Muscle of leg (tissue), 11 donors: Measurements from ENCODE around the gene GPC1. TPM values are rescaled to one million over a fixed set of nuclear protein-coding genes. Genes with fewer than 3 reads are reported as not detected.

Experiments
- DNase-seq: peaks from one replicate; pipeline ENCODE4 v3.0.0; 2013
- H3K27ac ChIP-seq: one replicate; pipeline ENCODE4 v1.5.1; 2013; ENCODE audit warnings: mild to moderate bottlenecking, low read length, control low read depth
- H3K27me3 ChIP-seq: one replicate; pipeline ENCODE4 v1.6.1; 2013; ENCODE audit warnings: low read length; ENCODE audit not compliant: control insufficient read depth, insufficient read depth
- H3K36me3 ChIP-seq: one replicate; pipeline ENCODE4 v1.6.1; 2013; ENCODE audit warnings: low read length; ENCODE audit not compliant: control insufficient read depth, insufficient read depth
- H3K4me1 ChIP-seq: one replicate; pipeline ENCODE4 v1.6.1; 2013; ENCODE audit warnings: low read length; ENCODE audit not compliant: control insufficient read depth, insufficient read depth
- H3K4me3 ChIP-seq: one replicate; pipeline ENCODE4 v1.5.1; 2013; ENCODE audit warnings: low read length, control low read depth
- H3K9me3 ChIP-seq: replicated peaks from 2 replicates; pipeline ENCODE4 v1.6.1; 2013; ENCODE audit warnings: low read depth, low read length; ENCODE audit not compliant: control insufficient read depth
- WGBS: methylation state at CpG from one replicate; pipeline ENCODE4 v1.1.5; 2013; ENCODE audit warnings: missing lambda C conversion rate; ENCODE audit not compliant: insufficient coverage; 5-methylcytosine and 5-hydroxymethylcytosine counted together
- polyA plus RNA-seq, 8 donors: library from polyadenylated mRNA; unstranded; fragments of 120-200 nt; gene quantifications; one replicate each; pipeline versions ENCODE4 v1.2.1 to v1.2.3, GENCODE V29; 2013; ENCODE audit warnings: inconsistent platforms in 1 of 8, low replicate concordance in 1 of 8; ENCODE audit not compliant: insufficient read length in 8 of 8, insufficient read depth in 1 of 8
- total RNA-seq: library from RNA; stranded (reverse); fragments of 120-200 nt; gene quantifications from one replicate; pipeline ENCODE4 v1.2.4, GENCODE V29; 2013

The GPC1 gene
- total and polyA plus RNA-seq, 9 donors, result 21.1 to 111 (median 97.7) TPM

DNA sequence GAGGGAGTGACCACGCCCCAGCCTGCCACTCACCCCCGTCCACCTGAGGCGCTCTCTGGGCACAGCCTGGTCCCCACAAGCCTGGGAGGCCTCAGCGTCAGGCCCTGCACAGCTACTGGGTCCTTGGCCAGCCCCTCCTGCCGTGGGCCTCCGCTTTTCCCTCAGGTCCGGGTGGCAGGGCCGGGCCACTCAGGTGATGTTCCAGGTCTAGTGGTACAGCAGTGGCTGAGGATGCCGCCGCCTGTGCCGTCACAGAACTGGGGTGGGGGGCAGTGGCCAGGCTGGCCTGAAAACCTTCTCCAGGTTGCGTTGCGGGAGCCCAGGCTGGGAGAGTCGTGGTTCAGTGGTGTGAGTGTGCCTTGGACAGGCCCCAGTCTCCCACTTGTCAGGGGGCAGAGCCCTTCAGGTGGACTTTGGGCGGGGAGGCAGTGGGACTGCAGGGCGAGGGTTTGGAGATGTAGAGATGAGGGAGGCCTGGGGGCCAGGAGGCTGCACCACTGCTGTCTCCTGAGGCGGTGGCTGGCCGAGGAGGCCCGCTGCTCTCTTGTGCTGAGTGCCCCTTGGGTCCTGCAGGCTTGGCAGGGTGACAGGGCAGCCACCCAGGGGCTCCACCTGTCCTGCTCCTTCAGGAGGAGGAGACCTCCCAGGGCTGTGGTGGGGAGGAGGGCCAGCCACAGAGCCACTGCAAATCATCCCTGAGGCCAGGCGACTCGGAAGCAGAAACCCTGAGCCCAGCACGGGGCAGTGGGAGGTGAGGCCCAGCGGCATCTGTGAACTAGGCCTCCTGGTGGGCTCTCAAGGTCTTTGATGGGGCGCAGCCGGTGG, 7.6 kb downstream of the GPC1 start:
- Histone ChIP-seq H3K27me3 (no peaks in the 10 kb centered on the region), H3K36me3 (peaks cover 25% of the 10 kb centered on the region), H3K4me1 (peaks cover 47% of the 10 kb centered on the region), H3K9me3 (no peaks in the 10 kb centered on the region), H3K4me3 (no peak overlapping the region), H3K27ac (no peak overlapping the region)
- DNase-seq, result no peak
- 81% methylated on average over 22 of the region's 25 CpGs for WGBS

DNA sequence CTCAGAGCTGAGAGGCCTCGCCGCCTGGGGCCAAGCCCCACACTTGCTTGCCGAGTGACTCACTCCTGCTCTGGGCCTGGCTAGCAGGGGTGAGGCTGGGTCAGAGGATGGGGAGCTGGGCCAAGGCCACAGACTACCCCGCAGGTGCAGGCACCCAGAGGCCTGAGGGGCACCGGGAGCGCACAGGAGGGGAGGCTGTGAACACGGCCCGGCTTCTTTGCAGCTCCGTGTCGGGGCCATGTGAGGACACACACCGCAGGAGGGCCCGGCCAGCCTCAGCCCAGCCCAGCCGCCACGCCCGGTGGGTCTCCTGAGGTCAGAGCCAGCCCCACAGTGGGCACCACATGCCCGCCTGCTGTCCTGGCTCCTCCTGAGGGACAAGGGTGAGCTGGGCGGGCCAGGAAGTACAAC, 8.4 kb downstream of the GPC1 start:
- no peaks in the 10 kb centered on the region for H3K9me3 ChIP-seq
- H3K27me3 ChIP-seq, result peaks cover under 1% of the 10 kb centered on the region
- H3K36me3 ChIP-seq, result peaks cover 25% of the 10 kb centered on the region
- no peak overlapping the region for H3K4me3 ChIP-seq
- WGBS, result 92% methylated on average over 15 of the region's 17 CpGs
- DNase-seq, result no peak
- H3K27ac ChIP-seq, result no peak overlapping the region
- peaks cover 42% of the 10 kb centered on the region for H3K4me1 ChIP-seq

DNA sequence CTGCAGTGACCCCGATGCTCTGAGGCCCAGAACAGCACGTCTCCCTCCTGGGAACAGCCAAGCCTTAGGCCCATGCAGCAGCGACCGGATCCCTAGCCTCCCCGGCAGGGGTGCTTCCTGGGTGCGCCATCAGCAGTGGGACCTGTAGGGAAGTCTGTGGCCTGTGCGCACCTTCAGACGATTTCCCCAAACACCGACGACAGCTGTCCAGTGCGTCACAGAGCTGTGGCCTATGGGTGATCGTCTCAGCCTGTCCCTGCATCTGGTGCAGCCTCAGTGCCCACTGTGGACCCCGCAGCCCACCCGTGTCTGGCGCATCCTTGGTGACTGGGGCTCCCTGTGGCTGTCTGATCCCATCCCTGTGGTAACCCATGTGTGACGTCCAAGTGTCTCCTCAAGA, 9.0 kb downstream of the GPC1 start:
- Histone ChIP-seq H3K27me3 (peaks cover 2% of the 10 kb centered on the region), H3K36me3 (peaks cover 24% of the 10 kb centered on the region), H3K27ac (no peak overlapping the region), H3K4me1 (peaks cover 42% of the 10 kb centered on the region), H3K9me3 (no peaks in the 10 kb centered on the region), H3K4me3 (no peak overlapping the region)
- no peak for DNase-seq
- 86% methylated on average over 15 of the region's 16 CpGs for WGBS

DNA sequence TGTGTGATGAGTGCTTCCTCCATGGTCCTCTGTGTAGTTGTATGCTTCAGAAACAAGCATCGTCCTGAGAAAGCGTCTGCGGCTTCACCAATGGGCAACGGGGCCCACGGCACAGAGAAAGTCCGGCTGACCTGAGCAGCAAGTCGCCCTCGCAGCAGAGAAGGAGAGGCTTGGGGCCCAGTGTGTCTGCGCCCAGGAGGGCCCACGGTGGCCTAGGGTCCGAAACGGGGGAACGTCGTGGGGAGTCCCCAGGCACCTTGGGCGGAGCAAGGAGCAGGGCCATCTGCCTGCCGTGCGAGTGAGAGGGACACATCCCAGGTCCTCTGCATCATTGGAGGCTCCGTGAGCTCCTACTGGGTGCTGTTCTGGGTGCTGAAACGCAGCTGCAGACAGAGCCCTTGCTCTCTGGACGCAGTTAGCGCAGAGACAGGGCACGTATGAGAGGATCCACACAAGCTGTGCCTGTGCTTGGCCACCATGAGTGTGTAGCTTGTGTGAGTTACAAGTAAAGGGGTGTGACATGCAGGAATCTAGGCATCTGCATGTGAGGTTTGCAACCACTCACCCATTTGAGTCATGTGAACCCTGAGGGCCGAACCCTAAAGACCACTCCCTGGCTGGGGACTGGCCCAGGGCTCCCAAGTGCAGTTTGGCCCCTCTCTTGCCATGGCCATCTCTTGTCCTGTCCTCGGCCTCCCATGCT, 10.6 kb downstream of the GPC1 start:
- Histone ChIP-seq H3K4me1 (peaks cover 53% of the 10 kb centered on the region), H3K27me3 (peaks cover 10% of the 10 kb centered on the region)
- no peak for DNase-seq

DNA sequence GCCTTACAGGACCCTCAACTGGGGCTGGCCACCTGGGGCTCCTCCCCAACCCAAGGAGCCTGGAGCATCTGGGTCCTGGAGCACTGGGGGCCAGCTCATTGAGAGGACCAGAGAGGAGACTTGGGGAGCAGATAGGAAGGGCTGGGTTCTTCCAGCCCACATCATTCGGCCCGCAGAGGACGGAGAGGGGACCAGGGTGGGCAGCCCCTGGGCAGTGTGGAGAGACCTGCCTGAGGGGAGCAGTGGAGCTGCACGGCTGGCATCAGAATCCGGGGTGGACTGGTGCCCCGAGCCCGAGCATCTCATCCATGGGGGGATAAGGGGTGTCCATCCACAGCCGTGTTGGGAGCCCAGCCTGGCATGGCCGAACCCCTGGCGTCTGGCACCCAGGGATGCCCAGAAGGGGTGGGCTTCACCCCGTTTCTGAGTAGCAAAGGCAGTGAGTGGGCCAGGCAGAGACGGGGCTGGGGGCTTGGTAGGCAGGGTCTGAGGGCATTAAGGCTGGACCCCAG, 11.3 kb downstream of the GPC1 start:
- Histone ChIP-seq H3K27ac (no peak overlapping the region), H3K27me3 (peaks cover 16% of the 10 kb centered on the region), H3K4me3 (no peak overlapping the region), H3K9me3 (no peaks in the 10 kb centered on the region), H3K36me3 (peaks cover 21% of the 10 kb centered on the region), H3K4me1 (peaks cover 53% of the 10 kb centered on the region)
- 88% methylated on average over 12 of the region's 12 CpGs for WGBS
- DNase-seq, result no peak

More for the DNA sequence above, 10.6 kb downstream of the GPC1 start:
- WGBS, result 71% methylated on average over 21 of the region's 24 CpGs
- Histone ChIP-seq H3K27ac (no peak overlapping the region), H3K36me3 (peaks cover 21% of the 10 kb centered on the region), H3K4me3 (no peak overlapping the region), H3K9me3 (no peaks in the 10 kb centered on the region)

DNA sequence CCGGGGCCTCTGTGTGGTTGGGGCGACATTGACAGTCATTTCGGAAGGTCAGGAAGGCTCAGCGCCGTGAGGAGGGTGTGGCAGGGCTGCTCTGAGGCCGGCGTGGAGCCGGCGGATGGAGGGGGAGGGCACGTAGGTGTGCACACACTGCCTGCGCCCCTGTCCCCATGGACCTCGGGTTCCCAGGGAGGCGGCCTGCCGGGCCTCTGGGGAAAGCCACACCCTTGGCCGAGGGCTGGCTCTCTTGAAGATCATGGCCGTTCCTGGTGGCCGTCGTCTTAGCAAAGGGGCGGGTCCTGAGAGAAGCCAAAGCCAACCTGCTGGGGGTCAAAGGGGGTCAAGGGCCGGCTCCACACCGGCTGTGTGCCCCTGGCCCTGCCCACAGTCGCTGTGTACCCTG, 11.9 kb downstream of the GPC1 start:
- Histone ChIP-seq H3K36me3 (peaks cover 21% of the 10 kb centered on the region), H3K4me1 (peaks cover 53% of the 10 kb centered on the region), H3K4me3 (no peak overlapping the region), H3K27me3 (peaks cover 22% of the 10 kb centered on the region), H3K27ac (no peak overlapping the region), H3K9me3 (no peaks in the 10 kb centered on the region)
- WGBS, result 69% methylated on average over 22 of the region's 22 CpGs
- DNase-seq, result no peak

DNA sequence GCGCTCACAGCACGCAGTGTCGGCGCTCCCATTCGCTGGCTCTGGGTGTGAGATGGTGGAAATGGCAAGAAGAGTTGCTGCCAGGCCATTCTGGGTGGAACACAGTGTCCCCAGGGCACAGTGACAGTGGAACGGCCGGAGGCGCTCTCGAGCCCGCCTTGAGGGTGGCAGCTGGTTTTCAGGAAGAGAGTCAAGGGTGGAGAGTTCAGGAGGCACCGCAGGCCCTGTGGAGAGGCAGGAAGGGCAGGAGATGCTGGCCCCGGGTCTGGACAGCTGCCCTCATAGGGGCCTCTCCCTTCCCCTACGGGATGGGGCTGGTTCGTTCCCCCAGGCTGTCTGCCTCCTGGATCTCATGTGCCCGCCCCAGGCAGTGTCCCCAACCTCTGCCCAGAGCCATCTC, 12.5 kb downstream of the GPC1 start:
- Histone ChIP-seq H3K9me3 (no peaks in the 10 kb centered on the region), H3K36me3 (peaks cover 21% of the 10 kb centered on the region), H3K27me3 (peaks cover 23% of the 10 kb centered on the region), H3K4me3 (no peak overlapping the region), H3K4me1 (peaks cover 47% of the 10 kb centered on the region), H3K27ac (no peak overlapping the region)
- DNase-seq, result no peak
- WGBS, result 85% methylated on average over 12 of the region's 15 CpGs

DNA sequence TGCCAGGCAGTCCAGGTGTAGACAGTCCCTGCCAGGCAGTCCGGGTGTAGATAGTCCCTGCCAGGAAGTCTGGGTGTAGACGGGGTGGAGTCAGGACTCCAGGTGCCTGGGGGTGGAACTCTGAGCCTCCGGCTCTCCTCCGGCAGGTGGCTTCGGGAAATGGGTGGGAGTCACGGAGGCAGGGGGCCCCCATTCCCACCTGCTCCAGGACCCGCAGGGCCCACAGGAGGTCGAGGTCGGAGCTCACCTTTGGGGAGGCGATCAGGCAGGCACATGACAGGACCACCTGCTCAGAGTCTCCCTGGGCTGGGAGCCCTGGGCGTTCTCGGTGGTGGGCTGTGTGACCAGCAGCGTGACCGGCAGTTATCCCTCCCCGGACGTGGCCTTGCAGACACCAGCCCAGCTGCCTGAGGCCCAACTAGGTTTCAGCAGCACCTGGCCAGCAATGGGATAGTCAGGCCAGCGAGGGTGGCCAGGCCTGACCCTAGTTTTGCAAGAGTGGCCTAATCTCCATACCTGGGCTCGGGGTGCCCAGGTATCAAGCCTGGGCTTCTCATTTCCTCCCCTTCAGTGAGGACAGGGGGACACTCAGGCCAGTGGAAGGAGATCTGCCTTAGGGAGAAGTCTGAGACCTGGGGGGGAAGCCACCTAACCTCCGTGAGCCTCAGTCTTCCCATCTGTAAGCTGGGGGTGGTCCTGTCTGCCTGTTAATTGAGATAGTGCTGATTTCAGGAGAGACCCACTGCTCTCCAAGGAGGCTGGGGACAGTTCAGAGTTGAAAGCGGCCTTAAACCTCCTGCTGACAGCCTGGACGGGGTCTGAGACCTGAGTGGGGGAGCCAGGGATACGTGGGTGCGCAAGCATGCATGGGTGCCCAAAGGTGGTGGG, 13.2 kb downstream of the GPC1 start:
- Histone ChIP-seq H3K27ac (no peak overlapping the region), H3K4me1 (peaks cover 40% of the 10 kb centered on the region), H3K9me3 (no peaks in the 10 kb centered on the region)

DNA sequence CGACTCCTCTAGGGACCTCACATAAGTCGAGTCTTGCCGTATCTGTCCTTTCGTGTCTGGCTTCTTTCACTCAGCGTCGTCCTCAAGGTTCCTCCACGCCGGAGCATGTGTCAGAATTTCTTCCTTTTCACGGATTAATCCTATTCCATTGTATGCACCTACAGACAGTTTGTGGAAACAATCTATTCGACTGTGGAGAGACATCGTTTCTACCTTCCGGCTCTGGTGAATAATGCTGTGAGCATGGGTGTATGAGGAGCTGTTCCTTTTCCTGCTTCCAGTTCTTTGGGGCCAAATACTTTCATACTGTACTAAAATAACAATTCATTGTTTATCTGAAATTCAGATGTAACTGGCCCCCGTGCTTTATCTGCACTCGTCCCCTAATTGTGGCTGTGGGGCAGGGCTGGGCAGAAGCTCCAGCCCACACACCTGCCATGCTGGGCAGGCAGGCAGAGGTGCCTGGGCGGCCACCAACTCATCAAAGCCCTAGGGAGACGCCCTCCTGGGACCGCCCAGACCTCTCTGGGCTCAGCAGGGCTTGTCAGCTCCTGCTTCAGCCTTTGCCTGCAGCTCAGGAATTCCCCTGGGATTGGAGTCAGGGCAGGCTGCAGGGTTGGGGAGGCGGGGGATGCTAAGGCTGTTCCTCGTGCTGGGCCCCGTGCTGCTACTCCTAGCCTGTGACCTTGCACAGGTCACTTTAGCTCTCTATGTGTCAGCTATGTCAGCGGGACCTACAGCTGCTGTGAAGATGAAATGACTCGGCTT, 14.5 kb downstream of the GPC1 start:
- Histone ChIP-seq H3K36me3 (peaks cover 12% of the 10 kb centered on the region), H3K9me3 (no peaks in the 10 kb centered on the region), H3K27ac (no peak overlapping the region), H3K4me1 (peaks cover 46% of the 10 kb centered on the region), H3K27me3 (peaks cover 34% of the 10 kb centered on the region), H3K4me3 (no peak overlapping the region)
- WGBS, result 54% methylated on average over 14 of the region's 22 CpGs
- DNase-seq, result no peak

More for the DNA sequence above, 13.2 kb downstream of the GPC1 start:
- WGBS, result 84% methylated on average over 22 of the region's 23 CpGs
- no peak overlapping the region for H3K4me3 ChIP-seq
- no peak for DNase-seq
- peaks cover 21% of the 10 kb centered on the region for H3K36me3 ChIP-seq
- peaks cover 23% of the 10 kb centered on the region for H3K27me3 ChIP-seq
